Measurements from ENCODE around the gene MID1IP1. TPM values are rescaled to one million over a fixed set of nuclear protein-coding genes. Genes with fewer than 3 reads are reported as not detected.

The MID1IP1 gene
- total RNA-seq, 1 donor: 54.9 TPM

GRCh38 chrX:38837389-38837788, 36.1 kb downstream of the MID1IP1 start:
- TF ChIP-seq, protein P1, sequence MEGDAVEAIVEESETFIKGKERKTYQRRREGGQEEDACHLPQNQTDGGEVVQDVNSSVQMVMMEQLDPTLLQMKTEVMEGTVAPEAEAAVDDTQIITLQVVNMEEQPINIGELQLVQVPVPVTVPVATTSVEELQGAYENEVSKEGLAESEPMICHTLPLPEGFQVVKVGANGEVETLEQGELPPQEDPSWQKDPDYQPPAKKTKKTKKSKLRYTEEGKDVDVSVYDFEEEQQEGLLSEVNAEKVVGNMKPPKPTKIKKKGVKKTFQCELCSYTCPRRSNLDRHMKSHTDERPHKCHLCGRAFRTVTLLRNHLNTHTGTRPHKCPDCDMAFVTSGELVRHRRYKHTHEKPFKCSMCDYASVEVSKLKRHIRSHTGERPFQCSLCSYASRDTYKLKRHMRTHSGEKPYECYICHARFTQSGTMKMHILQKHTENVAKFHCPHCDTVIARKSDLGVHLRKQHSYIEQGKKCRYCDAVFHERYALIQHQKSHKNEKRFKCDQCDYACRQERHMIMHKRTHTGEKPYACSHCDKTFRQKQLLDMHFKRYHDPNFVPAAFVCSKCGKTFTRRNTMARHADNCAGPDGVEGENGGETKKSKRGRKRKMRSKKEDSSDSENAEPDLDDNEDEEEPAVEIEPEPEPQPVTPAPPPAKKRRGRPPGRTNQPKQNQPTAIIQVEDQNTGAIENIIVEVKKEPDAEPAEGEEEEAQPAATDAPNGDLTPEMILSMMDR (IDR thresholded peaks at IDR 0.05; ENCODE audit: insufficient read depth, low read length): no peak
- no peak for DNase-seq (ENCODE audit: low read depth)
- H3K4me3 ChIP-seq (ENCODE audit: low read depth, low read length): no peak overlapping the region

DNA sequence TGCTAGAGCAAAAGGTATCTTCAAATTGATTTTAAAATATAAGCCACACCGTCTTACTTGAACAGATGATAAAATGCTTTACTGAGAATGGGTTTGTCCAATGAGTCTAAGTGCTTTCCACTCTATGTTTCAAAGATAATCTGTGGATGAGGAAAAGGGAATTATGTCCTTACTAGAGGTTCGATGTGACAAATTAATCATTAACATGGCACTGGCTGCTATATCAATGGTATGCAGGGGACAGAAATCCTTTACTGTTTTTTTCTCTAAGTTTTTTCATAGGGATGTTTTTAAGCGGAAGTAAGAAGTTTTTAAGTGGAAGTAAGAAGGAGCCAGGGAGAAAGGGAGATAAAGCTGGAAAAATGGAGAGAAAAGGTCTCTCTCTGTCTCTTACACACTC, 38.0 kb downstream of the MID1IP1 start:
- TF ChIP-seq, protein P1 (IDR thresholded peaks at IDR 0.05; ENCODE audit: insufficient read depth, low read length): no peak
- DNase-seq (ENCODE audit: low read depth): no peak
- H3K4me3 ChIP-seq (ENCODE audit: low read depth, low read length): no peak overlapping the region

DNA sequence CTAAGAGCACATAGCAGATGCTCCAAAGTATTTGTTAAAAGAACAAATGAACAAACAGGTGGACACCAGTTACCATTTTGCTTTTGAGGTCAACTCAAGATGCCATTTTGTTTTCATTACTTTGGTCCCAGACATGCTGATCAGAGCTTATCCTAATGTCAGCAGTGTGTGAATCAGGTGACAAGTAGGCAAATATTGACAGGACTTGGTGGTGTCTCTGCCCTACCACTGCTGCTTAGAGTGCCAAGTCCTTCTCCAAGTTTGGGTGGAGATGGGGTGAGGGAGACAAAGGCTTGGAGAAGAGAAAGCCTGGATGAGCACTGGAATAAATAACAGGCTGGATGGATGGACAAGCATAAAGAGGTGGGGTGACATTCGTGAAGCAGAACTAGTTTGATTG, 38.7 kb downstream of the MID1IP1 start:
- DNase-seq (ENCODE audit: low read depth): no peak
- no peak overlapping the region for H3K4me3 ChIP-seq (ENCODE audit: low read depth, low read length)
- TF ChIP-seq, protein P1 (IDR thresholded peaks at IDR 0.05; ENCODE audit: insufficient read depth, low read length): no peak

GRCh38 chrX:38841750-38842149, 40.5 kb downstream of the MID1IP1 start:
- TF ChIP-seq, protein P1 (IDR thresholded peaks at IDR 0.05; ENCODE audit: insufficient read depth, low read length): no peak
- no peak for DNase-seq (ENCODE audit: low read depth)
- no peak overlapping the region for H3K4me3 ChIP-seq (ENCODE audit: low read depth, low read length)

DNA sequence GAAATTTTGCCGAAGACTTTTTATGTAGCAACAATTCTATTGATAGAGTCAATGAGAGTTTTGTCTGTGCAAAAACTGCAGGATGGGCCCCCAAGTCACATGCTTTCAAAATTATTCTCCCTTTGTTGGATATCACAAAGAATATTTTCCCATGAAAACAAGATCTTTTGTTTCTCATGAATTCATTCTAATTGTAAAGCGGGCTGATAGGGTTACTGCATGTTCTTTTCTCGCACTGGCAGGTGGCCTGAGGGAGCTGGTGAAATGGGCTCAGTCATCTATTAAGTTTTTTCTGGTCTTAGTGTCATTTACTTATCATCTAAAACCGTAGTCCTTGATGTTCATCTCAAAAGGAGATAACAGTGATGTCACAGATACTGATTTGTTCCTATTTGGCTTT, 44.2 kb downstream of the MID1IP1 start:
- no peak for DNase-seq (ENCODE audit: low read depth)
- TF ChIP-seq, protein P1 (IDR thresholded peaks at IDR 0.05; ENCODE audit: insufficient read depth, low read length): no peak
- no peak overlapping the region for H3K4me3 ChIP-seq (ENCODE audit: low read depth, low read length)

GRCh38 chrX:38847206-38847902, 46.1 kb downstream of the MID1IP1 start:
- no peak for DNase-seq (ENCODE audit: low read depth)
- TF ChIP-seq, protein P1 (IDR thresholded peaks at IDR 0.05; ENCODE audit: insufficient read depth, low read length): no peak

DNA sequence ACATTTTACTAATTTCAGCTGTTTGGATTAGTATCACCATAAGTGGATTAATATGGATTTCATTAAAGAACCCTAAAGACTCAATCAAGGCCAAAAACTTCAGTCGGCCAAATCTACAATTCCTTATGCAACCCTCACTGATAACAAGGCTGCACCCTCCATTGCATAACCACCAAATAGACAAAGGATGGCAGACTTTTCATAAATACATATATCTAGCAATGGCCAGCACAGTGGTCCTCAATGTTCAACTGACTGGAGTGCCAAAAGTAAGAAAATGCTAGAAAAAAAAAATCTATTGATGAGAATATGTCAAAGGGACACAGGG, 46.6 kb downstream of the MID1IP1 start:
- DNase-seq (ENCODE audit: low read depth): peak; percentile 55
- TF ChIP-seq, protein P1 (IDR thresholded peaks at IDR 0.05; ENCODE audit: insufficient read depth, low read length): no peak
- no peak overlapping the region for H3K4me3 ChIP-seq (ENCODE audit: low read depth, low read length)

More at GRCh38 chrX:38847206-38847902, 46.1 kb downstream of the MID1IP1 start:
- no peak overlapping the region for H3K4me3 ChIP-seq (ENCODE audit: low read depth, low read length)
